Measurements from ENCODE around the gene POLR2A.

Gene POLR2A

GRCh38 chr17:7483255-7484066, 705 bp upstream of the POLR2A start:
- peak overlapping the region; percentile 69 for H3K4me3 ChIP-seq (ENCODE audit: low read depth, low read length)
- peak; percentile 89 for DNase-seq (ENCODE audit: low read depth)
- TF ChIP-seq, protein P1, sequence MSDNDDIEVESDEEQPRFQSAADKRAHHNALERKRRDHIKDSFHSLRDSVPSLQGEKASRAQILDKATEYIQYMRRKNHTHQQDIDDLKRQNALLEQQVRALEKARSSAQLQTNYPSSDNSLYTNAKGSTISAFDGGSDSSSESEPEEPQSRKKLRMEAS (IDR thresholded peaks at IDR 0.05; ENCODE audit: low read depth, low read length) = peak; percentile 75
- TF ChIP-seq, protein P2, sequence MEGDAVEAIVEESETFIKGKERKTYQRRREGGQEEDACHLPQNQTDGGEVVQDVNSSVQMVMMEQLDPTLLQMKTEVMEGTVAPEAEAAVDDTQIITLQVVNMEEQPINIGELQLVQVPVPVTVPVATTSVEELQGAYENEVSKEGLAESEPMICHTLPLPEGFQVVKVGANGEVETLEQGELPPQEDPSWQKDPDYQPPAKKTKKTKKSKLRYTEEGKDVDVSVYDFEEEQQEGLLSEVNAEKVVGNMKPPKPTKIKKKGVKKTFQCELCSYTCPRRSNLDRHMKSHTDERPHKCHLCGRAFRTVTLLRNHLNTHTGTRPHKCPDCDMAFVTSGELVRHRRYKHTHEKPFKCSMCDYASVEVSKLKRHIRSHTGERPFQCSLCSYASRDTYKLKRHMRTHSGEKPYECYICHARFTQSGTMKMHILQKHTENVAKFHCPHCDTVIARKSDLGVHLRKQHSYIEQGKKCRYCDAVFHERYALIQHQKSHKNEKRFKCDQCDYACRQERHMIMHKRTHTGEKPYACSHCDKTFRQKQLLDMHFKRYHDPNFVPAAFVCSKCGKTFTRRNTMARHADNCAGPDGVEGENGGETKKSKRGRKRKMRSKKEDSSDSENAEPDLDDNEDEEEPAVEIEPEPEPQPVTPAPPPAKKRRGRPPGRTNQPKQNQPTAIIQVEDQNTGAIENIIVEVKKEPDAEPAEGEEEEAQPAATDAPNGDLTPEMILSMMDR (IDR thresholded peaks at IDR 0.05; ENCODE audit: low read depth, low read length) = no peak
- peak; percentile 25 for TF ChIP-seq POLR2A (IDR thresholded peaks at IDR 0.05; ENCODE audit: extremely low read depth, insufficient read length)
- peak; percentile 67 for TF ChIP-seq MYC (IDR thresholded peaks at IDR 0.05; ENCODE audit: low read depth, low read length)

DNA sequence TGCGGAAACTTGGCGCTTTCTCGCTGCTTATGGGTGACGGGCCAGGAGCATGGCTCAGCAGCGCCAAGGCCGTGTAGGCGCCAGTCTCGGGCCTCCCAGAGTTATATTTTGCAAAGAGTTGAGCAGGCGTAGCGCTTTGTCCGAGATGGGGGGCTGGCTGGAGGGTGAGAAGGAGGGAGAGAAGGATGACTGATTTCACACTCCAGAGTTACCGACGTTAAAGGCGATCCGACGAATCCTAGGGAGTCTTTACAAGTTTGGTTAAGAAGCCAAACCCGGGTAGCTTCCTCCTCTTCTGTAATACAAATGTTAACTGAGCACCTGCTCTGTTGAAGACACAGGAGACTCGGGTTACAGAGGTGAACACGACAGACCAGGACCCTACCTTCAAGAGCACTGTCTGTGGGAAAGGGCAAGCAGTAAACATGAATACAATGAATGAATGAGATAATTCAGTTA, 782 bp downstream of the POLR2A start:
- peak overlapping the region; percentile 78 for H3K4me3 ChIP-seq (ENCODE audit: low read depth, low read length)
- DNase-seq (ENCODE audit: low read depth) = no peak
- TF ChIP-seq POLR2A (IDR thresholded peaks at IDR 0.05; ENCODE audit: extremely low read depth, insufficient read length) (no peak), MYC (IDR thresholded peaks at IDR 0.05; ENCODE audit: low read depth, low read length) (no peak)
- TF ChIP-seq, protein P1 (IDR thresholded peaks at IDR 0.05; ENCODE audit: low read depth, low read length) = no peak
- TF ChIP-seq, protein P2 (IDR thresholded peaks at IDR 0.05; ENCODE audit: low read depth, low read length) = no peak

DNA sequence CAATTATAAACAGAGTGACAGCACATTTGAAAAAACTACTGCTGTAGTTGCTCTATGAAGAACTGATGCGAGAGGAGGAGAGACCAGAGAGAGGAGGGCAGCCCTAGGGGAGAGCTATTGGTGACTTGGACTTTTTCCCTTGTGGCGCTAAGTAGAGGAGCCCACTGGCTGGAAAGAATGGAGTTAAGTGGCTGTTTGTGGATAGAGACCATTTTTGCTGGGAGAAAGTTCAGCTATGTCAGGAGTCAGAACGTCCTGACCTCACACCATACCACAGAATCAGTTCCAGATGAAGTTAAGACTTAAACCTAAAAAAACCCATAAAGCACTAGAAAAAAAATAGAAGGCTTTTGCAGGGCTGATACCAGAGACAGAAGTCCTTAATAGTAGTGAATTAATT, 2.0 kb downstream of the POLR2A start:
- TF ChIP-seq, protein P2 (IDR thresholded peaks at IDR 0.05; ENCODE audit: low read depth, low read length) = no peak
- no peak for TF ChIP-seq POLR2A (IDR thresholded peaks at IDR 0.05; ENCODE audit: extremely low read depth, insufficient read length)
- TF ChIP-seq MYC (IDR thresholded peaks at IDR 0.05; ENCODE audit: low read depth, low read length) = no peak
- TF ChIP-seq, protein P1 (IDR thresholded peaks at IDR 0.05; ENCODE audit: low read depth, low read length) = no peak
- DNase-seq (ENCODE audit: low read depth) = no peak
- H3K4me3 ChIP-seq (ENCODE audit: low read depth, low read length) = peak overlapping the region; percentile 78

GRCh38 chr17:7490144-7490543, 6.0 kb downstream of the POLR2A start:
- H3K4me3 ChIP-seq (ENCODE audit: low read depth, low read length) = peak overlapping the region; percentile 38
- TF ChIP-seq MYC (IDR thresholded peaks at IDR 0.05; ENCODE audit: low read depth, low read length) (no peak), POLR2A (IDR thresholded peaks at IDR 0.05; ENCODE audit: extremely low read depth, insufficient read length) (no peak)
- TF ChIP-seq, protein P1 (IDR thresholded peaks at IDR 0.05; ENCODE audit: low read depth, low read length) = no peak
- TF ChIP-seq, protein P2 (IDR thresholded peaks at IDR 0.05; ENCODE audit: low read depth, low read length) = no peak
- DNase-seq (ENCODE audit: low read depth) = no peak

- DNase-seq (ENCODE audit: low read depth) = no peak
- no peak overlapping the region for H3K4me3 ChIP-seq (ENCODE audit: low read depth, low read length)
- TF ChIP-seq, protein P2 (IDR thresholded peaks at IDR 0.05; ENCODE audit: low read depth, low read length) = no peak
- TF ChIP-seq MYC (IDR thresholded peaks at IDR 0.05; ENCODE audit: low read depth, low read length) (no peak), POLR2A (IDR thresholded peaks at IDR 0.05; ENCODE audit: extremely low read depth, insufficient read length) (no peak)
- TF ChIP-seq, protein P1 (IDR thresholded peaks at IDR 0.05; ENCODE audit: low read depth, low read length) = no peak
Measured at GRCh38 chr17:7491583-7491982, 7.4 kb downstream of the POLR2A start.
